HG02884 (cell line): ENCODE results near the gene MPHOSPH10.
A peak's percentile ranks its signal among the peaks of the same experiment; 100 is the strongest.
"Not testable (repeated sequence)": the region's sequence is repeated elsewhere in the genome, so short reads cannot be mapped to it uniquely, and the experiment has no call there.

Source experiments
- ATAC-seq: cut with Tn5 transposase; IDR thresholded peaks from one replicate; pipeline ENCODE4 v1.9.1; 2021; ENCODE audit warnings: mild to moderate bottlenecking, moderate library complexity; ENCODE audit not compliant: unreplicated experiment

The MPHOSPH10 gene

GRCh38 chr2:71130152-71130904 is at the start of gene MPHOSPH10, which contains the start of gene MCEE:
TSS of gene MPHOSPH10 (plus strand) at chr2:71130634. CDS start at chr2:71130666, 32 bp downstream.
TSS of gene MCEE (minus strand) at chr2:71130229. CDS start at chr2:71130219, 10 bp downstream.
- peak; percentile 87 for ATAC-seq

- no peak for ATAC-seq
These were observed 47.8 kb upstream of the MPHOSPH10 start for GRCh38 chr2:71082402-71083252.

GRCh38 chr2:71083297-71083696 is 47.1 kb upstream of the MPHOSPH10 start:
- not testable (repeated sequence) for ATAC-seq

- not testable (repeated sequence) for ATAC-seq
These were observed 46.6 kb upstream of the MPHOSPH10 start for GRCh38 chr2:71083752-71084312.

- not testable (repeated sequence) for ATAC-seq
These were observed 45.0 kb upstream of the MPHOSPH10 start for GRCh38 chr2:71085325-71086003.

- not testable (repeated sequence) for ATAC-seq
These were observed 41.0 kb upstream of the MPHOSPH10 start for GRCh38 chr2:71089475-71089874.

GRCh38 chr2:71091808-71092207 is 38.6 kb upstream of the MPHOSPH10 start:
- ATAC-seq = not testable (repeated sequence)

- not testable (repeated sequence) for ATAC-seq
These were observed 37.8 kb upstream of the MPHOSPH10 start for GRCh38 chr2:71092491-71093260.

GRCh38 chr2:71100195-71100964 is 30.1 kb upstream of the MPHOSPH10 start:
- no peak for ATAC-seq

GRCh38 chr2:71101656-71102055 is 28.8 kb upstream of the MPHOSPH10 start:
- no peak for ATAC-seq

GRCh38 chr2:71102981-71103681 is 27.3 kb upstream of the MPHOSPH10 start:
- no peak for ATAC-seq

- ATAC-seq = no peak
These were observed 26.6 kb upstream of the MPHOSPH10 start for GRCh38 chr2:71103809-71104208.

GRCh38 chr2:71106463-71106862 is 24.0 kb upstream of the MPHOSPH10 start:
- not testable (repeated sequence) for ATAC-seq

- no peak for ATAC-seq
These were observed 22.3 kb upstream of the MPHOSPH10 start for GRCh38 chr2:71108091-71108490.

- ATAC-seq = no peak
These were observed 16.6 kb upstream of the MPHOSPH10 start for GRCh38 chr2:71113843-71114242.

GRCh38 chr2:71117063-71117462 is 13.4 kb upstream of the MPHOSPH10 start:
- no peak for ATAC-seq

- ATAC-seq = no peak
These were observed 10.2 kb upstream of the MPHOSPH10 start for GRCh38 chr2:71120195-71120594.

GRCh38 chr2:71121479-71121878 is 9.0 kb upstream of the MPHOSPH10 start:
- no peak for ATAC-seq
